GM12801 (cell line): ENCODE measurements around the gene FNIP2.

ENCODE experiments used
- CTCF ChIP-seq: IDR thresholded peaks from one replicate; pipeline ENCODE4 v1.5.1; 2011; ENCODE audit warnings: control low read depth; ENCODE audit not compliant: insufficient read length; ENCODE audit errors: extremely low read depth

The FNIP2 gene

GRCh38 chr4:158768555-158769174 lies at the start of gene FNIP2:
Gene FNIP2 (plus strand): TSS chr4:158769026. CDS start chr4:158769213, 187 bp downstream.
- no peak for TF ChIP-seq CTCF

GRCh38 chr4:158721680-158722079 lies 47.1 kb upstream of the FNIP2 start:
- TF ChIP-seq CTCF: no peak

- no peak for TF ChIP-seq CTCF
Measured at GRCh38 chr4:158722291-158722916, 46.4 kb upstream of the FNIP2 start.

- no peak for TF ChIP-seq CTCF
Measured at GRCh38 chr4:158722917-158723793, 45.7 kb upstream of the FNIP2 start, which contains the start of gene PPID. Gene PPID (minus strand): TSS chr4:158723396. CDS start chr4:158723288, 108 bp downstream.

GRCh38 chr4:158724637-158725036 lies 44.2 kb upstream of the FNIP2 start:
- no peak for TF ChIP-seq CTCF

- TF ChIP-seq CTCF: no peak
Measured at GRCh38 chr4:158726633-158727032, 42.2 kb upstream of the FNIP2 start.

- TF ChIP-seq CTCF: no peak
Measured at GRCh38 chr4:158728236-158728635, 40.6 kb upstream of the FNIP2 start.
